T-helper 2 cell treated with Interferon-gamma antibody and Interleukin-4, amounts not matched to agents 100 ng/mL and 5 ng/mL, for 36 hours (primary cell): ENCODE measurements around the gene SMS. TPM values are rescaled to one million over a fixed set of nuclear protein-coding genes. Genes with fewer than 3 reads are reported as not detected.

Experiments used
- intact Hi-C: fragments of 100-400 bp; cut with micrococcal nuclease; formaldehyde crosslinking; loops from one replicate; pipeline ENCODE4 v1.15.1; 2023
- total RNA-seq: library from RNA; stranded (reverse); gene quantifications from 2 replicates; pipeline ENCODE4 v1.2.3, GENCODE V29; 2022

The SMS gene
- total RNA-seq, result 66.8 and 70.7 TPM in 2 replicates

- intact Hi-C loops, result loop anchor here (1.0 kb wide), 1 partner anchor 101 kb away; the partner anchor contains the start of gene MBTPS2
Observed at GRCh38 chrX:21940356-21940829, at the start of gene SMS. Gene SMS (plus strand): TSS chrX:21940709. CDS start chrX:21940825, 116 bp downstream.

DNA sequence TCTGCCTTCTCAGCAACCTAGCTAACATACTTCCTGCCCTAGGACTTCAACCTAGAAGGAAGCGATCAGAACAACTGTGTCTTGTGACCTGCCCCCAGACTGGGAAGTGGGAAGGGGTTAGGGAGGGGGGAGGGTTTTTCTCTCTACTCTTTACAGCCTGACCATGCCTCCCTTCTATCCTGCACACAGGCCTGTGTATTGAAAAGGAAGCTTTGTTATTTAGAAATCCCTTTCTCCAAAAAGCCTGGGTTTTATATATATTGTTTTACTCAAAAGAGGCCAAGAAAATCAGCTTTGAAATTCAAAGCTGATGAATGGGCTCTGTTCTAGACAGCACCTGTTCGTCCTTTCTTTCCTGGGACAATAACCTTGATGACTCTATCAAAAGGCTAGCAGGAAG is 35.2 kb upstream of the SMS start:
- intact Hi-C loops, result no loop called here

DNA sequence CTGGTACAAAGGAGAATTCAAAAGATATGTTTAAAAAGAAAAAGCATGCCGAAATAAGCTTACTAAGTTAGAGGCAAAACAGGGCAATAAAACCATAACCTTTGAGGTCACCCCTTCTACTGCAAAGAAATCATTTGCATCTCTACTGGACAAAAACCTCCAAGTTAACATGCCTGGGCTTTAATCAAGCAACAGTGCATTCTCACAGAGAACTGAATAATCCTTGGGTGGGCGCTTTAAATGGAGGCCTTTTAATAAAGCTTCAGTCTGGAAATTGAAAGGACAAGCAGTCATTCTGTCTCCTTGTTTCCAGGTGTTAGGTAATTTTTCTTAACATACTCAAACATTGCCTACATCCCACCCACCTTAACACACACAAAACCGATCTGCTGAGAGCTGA is 34.6 kb upstream of the SMS start:
- intact Hi-C loops, result no loop called here

DNA sequence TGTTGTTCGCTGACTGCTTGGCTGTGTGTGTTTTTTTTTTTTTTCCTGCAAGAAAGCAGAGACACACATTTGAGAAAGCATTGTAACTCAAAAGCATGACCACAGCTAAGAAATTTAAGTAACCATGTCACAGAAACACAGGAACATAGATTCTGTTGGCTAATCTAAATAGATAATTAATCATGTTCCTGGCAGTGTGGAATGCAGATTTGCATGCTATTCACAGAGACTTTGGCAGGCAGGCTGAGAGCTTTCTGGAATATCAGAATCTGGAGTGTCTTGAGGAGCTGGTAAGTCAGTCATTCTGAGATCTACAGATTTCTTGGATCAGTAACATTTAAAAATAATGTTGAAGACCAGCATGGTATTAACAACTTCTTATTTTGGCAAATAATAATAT is 33.2 kb upstream of the SMS start:
- intact Hi-C loops, result no loop called here

GRCh38 chrX:21911481-21911880 is 29.0 kb upstream of the SMS start:
- intact Hi-C loops, result no loop called here

- intact Hi-C loops, result no loop called here
Observed at GRCh38 chrX:21912220-21912619, 28.3 kb upstream of the SMS start.

GRCh38 chrX:21912989-21913388 is 27.5 kb upstream of the SMS start:
- intact Hi-C loops, result no loop called here

GRCh38 chrX:21926116-21926515 is 14.4 kb upstream of the SMS start:
- intact Hi-C loops, result no loop called here

DNA sequence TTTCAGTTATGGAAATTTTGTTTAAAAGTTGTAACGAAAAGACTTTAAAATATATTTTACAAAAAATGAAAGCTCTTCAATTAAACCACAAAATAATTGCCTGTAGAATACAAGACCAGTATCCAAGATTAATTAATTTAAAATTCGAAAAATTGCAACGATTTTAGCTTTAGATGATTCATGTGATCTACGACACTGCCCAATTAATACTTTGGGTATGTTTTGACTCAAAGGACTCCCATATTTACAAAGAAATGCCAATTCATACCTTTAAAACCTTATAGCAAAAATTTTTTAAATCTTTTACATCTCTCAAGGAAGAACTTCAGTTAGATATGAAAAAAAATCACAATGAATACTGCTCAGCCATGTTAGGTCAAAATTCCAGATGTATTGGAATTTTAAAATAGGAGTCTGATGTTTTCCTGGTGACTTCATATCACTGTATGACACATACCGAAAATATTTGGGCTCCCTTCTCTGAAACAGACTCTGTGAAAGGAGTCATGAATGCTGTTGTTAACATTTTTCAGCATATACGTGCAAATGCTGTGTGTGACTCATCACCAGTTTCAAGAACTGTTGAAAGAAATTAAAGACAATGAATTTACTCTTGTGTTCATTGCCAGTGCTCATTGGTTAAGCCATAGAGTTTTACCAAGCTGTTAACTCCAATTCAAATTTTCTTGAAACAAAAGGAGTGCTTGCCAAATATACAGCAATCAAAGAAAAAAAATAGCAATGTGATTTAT is 13.8 kb upstream of the SMS start:
- intact Hi-C loops, result no loop called here

DNA sequence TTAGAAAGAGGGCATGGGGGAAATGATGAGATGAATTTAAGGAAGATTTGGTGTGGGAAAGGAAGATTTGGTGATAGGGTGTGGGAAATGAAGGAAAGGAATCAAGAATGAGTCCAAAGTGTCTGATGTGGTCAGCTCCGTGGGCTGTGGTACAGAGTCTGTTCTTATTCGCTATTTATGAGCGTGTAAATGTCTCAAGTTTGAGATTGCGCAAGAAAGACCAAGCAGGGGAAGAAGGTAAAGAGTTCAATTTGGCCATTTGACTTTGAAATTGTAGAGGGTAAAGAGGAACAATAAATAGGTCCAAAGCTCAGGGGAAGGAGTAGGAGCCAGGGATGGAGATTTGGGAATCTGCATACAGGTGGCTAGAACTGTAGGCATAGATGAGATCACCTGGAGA is 11.3 kb upstream of the SMS start:
- intact Hi-C loops, result no loop called here

DNA sequence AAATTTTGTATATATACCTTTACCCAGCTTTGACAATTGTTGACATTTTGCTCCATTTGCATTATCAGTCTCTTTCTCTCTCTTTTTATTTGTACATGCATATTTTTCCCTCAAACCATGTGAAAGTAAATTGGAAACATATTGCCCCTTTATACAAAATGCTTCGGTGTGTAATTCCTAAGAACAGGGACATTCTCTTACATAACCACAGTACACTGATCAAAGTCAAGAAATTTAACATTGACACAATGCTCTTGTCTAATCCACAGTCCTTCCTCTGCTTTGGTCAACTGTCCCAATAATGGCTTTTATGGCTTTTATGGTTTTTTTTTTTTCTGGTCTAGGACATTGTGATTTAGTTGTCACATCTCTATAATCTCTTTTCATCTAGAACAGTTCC is 9.5 kb upstream of the SMS start:
- intact Hi-C loops, result no loop called here

DNA sequence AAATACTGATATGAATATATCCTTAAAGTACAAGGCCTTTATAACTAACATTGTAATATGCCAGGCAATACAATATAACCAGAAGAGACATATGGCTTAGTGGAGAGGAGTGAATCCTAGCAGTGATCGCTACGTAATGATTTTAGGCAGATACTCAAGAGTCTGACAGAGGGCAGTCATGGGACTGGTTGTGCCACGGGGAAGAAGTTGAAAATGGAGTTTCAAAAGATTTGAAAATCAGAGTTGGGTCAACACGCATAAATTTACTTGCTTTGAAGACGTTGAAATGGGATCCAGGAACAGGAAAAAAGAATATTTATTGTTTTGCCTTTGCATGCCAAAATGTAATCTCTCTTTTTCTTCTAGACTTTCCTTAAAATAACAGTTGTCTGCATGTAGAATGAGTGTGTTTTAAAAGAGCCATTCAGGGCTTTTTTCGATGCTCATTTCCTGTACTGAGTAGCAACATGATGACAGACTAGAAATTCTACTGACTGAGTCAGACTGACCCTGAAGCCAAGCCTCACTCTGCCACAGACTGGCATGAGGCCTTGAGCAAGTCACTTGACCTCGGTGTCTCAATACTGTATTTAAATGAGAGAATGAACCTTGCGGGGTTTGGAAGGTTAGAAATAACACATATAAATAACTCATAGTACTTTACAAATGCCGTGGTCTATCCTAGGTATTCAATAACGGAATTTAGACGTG is 8.1 kb upstream of the SMS start:
- intact Hi-C loops, result no loop called here

- intact Hi-C loops, result no loop called here
Observed at GRCh38 chrX:21933077-21933476, 7.4 kb upstream of the SMS start.

DNA sequence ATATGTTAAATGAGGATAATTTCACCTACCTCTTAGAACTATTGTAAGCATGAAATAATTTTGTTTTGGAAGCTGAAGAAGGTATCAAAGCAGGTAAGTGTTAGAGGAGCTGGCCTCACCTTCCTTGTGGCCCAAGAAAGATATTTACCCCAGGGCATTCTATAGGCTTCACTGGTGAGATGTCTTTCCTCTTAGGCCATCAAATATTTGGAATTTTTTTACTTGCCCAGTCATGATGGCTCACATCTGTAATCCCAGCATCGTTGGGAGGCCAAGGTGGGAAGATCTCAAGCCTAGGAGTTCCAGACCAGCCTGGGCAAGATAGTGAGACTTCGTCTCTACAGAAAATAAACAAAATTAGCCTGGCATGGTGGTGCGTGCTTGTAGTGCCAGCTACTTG is 6.1 kb upstream of the SMS start:
- intact Hi-C loops, result no loop called here

DNA sequence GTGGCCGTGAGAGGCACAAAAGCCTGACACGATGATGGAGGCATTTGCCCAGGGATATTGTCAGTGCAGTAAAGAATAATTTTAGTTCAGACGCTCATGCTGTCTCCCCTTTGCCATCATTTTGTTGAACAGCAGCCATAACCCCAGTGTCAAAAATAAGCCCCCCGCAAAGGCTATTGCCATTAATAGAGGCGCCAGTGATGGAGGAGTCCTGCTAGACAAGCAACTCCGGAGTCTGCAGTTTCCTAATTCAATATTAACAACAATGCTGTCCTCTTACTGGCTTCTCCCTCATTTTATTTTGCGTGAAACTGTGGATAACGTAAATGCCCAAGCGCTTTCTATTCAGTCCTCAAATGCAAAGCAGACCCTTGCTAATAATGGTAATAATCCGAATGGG is 603 bp upstream of the SMS start:
- intact Hi-C loops, result loop anchor here (1.0 to 5.0 kb wide), 2 partner anchors 32 to 101 kb away; partner anchors contain the start of gene MBTPS2

DNA sequence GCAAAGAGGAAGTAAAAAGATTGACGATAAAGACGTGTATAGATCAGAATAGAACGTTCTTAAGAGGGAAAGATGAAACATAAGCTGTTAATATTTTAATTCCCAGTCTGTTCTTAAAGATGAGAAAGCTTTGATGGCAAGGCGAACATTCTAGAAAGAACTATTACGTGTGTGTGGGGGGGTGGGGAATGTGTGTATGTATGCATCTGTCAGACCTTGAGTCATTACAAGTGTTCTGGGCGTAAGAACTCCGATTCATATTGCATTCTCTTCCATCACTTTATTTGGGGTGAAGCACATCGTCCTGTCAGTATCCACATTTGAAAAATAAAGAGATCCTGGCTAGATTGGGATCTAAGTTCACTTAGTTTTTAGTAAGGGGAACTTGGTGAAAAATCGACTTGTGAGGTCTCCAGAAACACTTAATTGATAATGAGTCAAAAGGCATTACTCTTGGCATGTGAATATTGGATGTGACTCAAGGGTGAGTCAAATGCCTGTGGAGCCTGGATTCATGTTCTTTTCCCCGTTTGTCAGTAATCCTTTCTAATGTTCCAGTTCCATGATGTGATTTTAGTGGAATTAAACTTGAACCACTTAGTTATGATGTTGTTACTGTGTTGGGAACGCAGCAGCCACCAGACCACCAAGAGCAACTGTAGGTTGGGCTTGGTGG is 3.1 kb downstream of the SMS start:
- intact Hi-C loops, result no loop called here

DNA sequence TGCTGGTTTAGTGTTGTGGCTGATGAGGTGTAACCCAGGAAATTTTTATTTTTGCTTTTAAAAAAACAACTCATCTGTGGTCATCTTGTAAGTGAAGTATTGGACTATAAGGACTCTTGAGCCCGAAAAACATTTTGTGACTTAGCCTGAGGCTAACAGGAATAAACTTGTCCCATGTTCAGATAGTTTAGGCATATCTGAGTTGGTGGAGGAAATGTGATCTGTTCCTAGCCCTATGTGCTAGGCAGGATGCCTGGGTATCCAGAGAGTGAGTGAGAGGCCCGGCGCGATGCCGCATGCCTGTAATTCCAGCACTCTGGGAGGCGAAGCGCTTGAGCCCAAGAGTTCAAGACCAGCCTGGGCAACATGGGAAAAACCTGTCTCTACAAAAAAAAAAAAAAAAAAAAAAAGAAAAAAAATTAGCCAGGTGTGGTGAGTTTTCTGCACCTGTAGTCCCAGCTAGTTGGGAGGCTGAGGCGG is 3.7 kb downstream of the SMS start:
- intact Hi-C loops, result no loop called here

- intact Hi-C loops, result no loop called here
Observed at GRCh38 chrX:21946925-21947641, 6.6 kb downstream of the SMS start.

DNA sequence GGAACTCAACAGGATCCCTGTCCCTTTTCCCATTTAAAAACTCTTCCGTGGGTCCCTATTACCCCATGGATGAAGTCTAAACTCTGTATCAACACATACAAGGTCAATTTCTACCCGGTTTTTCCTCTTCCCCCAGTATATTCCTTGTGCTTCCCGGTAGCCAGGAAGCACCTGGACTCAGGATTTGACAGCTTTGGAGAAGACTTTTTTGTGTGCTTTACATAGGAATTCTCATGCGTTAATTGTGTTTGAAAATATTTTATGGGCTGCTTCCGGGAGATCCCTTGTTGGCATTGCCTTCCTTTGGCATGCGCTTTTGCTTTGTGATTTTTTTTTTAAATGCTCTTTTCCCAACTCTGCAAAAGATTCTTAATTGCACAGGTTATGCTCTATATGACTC is 7.2 kb downstream of the SMS start:
- intact Hi-C loops, result no loop called here

GRCh38 chrX:21948897-21949578 is 8.5 kb downstream of the SMS start:
- intact Hi-C loops, result no loop called here

GRCh38 chrX:21949689-21950088 is 9.2 kb downstream of the SMS start:
- intact Hi-C loops, result no loop called here
